Activated T-cell treated with anti-CD3 and anti-CD28 coated beads, Interleukin-2, amount 50 U/mL, for 1 hour (primary cell): ENCODE results near the gene NOA1.

Experiments
- DNase-seq: peaks from one replicate; pipeline ENCODE4 v3.0.0-alpha.2; 2020

NOA1 gene

GRCh38 chr4:56977321-56978012 lies at the start of gene NOA1:
Gene NOA1, minus strand, starts transcription at chr4:56977606. Its CDS starts 21 bp downstream, at chr4:56977585.
- DNase-seq, result peak; percentile 99

- DNase-seq, result no peak
Observed at GRCh38 chr4:57023104-57023503, 45.7 kb upstream of the NOA1 start.

GRCh38 chr4:57020467-57021101 lies 43.2 kb upstream of the NOA1 start:
- DNase-seq, result no peak

- DNase-seq, result no peak
Observed at GRCh38 chr4:57018980-57019379, 41.6 kb upstream of the NOA1 start.

GRCh38 chr4:57013543-57014120 lies 36.2 kb upstream of the NOA1 start:
- DNase-seq, result no peak

- DNase-seq, result no peak
Observed at GRCh38 chr4:56999751-57000150, 22.3 kb upstream of the NOA1 start.

- DNase-seq, result no peak
Observed at GRCh38 chr4:56995525-56995924, 18.1 kb upstream of the NOA1 start.

- no peak for DNase-seq
Observed at GRCh38 chr4:56990109-56990905, 12.9 kb upstream of the NOA1 start.

- no peak for DNase-seq
Observed at GRCh38 chr4:56986952-56987351, 9.5 kb upstream of the NOA1 start.

GRCh38 chr4:56986192-56986591 lies 8.8 kb upstream of the NOA1 start:
- DNase-seq, result no peak

- no peak for DNase-seq
Observed at GRCh38 chr4:56981795-56982201, 4.4 kb upstream of the NOA1 start.

- peak; percentile 39 for DNase-seq
Observed at GRCh38 chr4:56979421-56980072, 2.1 kb upstream of the NOA1 start.

GRCh38 chr4:56978750-56979303 lies 1.4 kb upstream of the NOA1 start, which contains the start of gene POLR2B:
Gene POLR2B, plus strand, starts transcription at chr4:56978896. Its CDS starts 90 bp downstream, at chr4:56978986.
- peak; percentile 76 for DNase-seq

- no peak for DNase-seq
Observed at GRCh38 chr4:56976837-56977320, 527 bp downstream of the NOA1 start.

GRCh38 chr4:56976283-56976836 lies 1.0 kb downstream of the NOA1 start:
- no peak for DNase-seq

- DNase-seq, result no peak
Observed at GRCh38 chr4:56973336-56973735, 4.1 kb downstream of the NOA1 start.

- DNase-seq, result no peak
Observed at GRCh38 chr4:56972809-56973208, 4.6 kb downstream of the NOA1 start.

- no peak for DNase-seq
Observed at GRCh38 chr4:56972389-56972788, 5.0 kb downstream of the NOA1 start.

- no peak for DNase-seq
Observed at GRCh38 chr4:56971383-56971782, 6.0 kb downstream of the NOA1 start.

- no peak for DNase-seq
Observed at GRCh38 chr4:56961107-56961500, 16.3 kb downstream of the NOA1 start.

- no peak for DNase-seq
Observed at GRCh38 chr4:56959100-56959499, 18.3 kb downstream of the NOA1 start.

- DNase-seq, result no peak
Observed at GRCh38 chr4:56958111-56958517, 19.3 kb downstream of the NOA1 start.
